HepG2 (cell line): ENCODE results near the gene TIMP3. TPM values are rescaled to one million over a fixed set of nuclear protein-coding genes. Genes with fewer than 3 reads are reported as not detected.

ENCODE experiments used
- MXD1 ChIP-seq: sonication (generic); formaldehyde crosslinking; IDR thresholded peaks from 2 replicates; pipeline ENCODE4 v1.4.0; 2020; ENCODE audit warnings: mild to moderate bottlenecking, missing genetic modification reagents
- SMARCE1 ChIP-seq: fragments of 450-650 bp; IDR thresholded peaks from 2 replicates; pipeline ENCODE4 v1.6.1; 2017; ENCODE audit warnings: borderline replicate concordance
- ZBTB40 ChIP-seq, 2 experiments: fragments of 450-650 bp in 1 of 2; sonication (generic) in 1 of 2; formaldehyde crosslinking in 1 of 2; IDR thresholded peaks; 2 replicates each; pipeline versions ENCODE4 v1.6.1 to v1.8.0; 2016 to 2022; ENCODE audit warnings: antibody characterized with exemption in 1 of 2, mild to moderate bottlenecking in 1 of 2, missing genetic modification reagents in 1 of 2
- ZNF121 ChIP-seq: sonication (generic); formaldehyde crosslinking; IDR thresholded peaks from 2 replicates; pipeline ENCODE4 v1.5.0; 2020; ENCODE audit warnings: mild to moderate bottlenecking, missing genetic modification reagents
- ZNF160 ChIP-seq: sonication (generic); formaldehyde crosslinking; IDR thresholded peaks from 2 replicates; pipeline ENCODE4 v1.8.0; 2022; ENCODE audit warnings: mild to moderate bottlenecking, inconsistent platforms, missing genetic modification reagents
- ZNF318 ChIP-seq: sonication (generic); formaldehyde crosslinking; IDR thresholded peaks from 2 replicates; pipeline ENCODE4 v1.4.0; 2020; ENCODE audit warnings: mild to moderate bottlenecking, missing genetic modification reagents
- polyA plus RNA-seq, 8 experiments: library from polyadenylated mRNA; depleted of rRNA in 3 of 8; stranded (reverse) in 7 of 8; unstranded in 1 of 8; fragments of >200 nt; fragmentation: Illumina TruSeq in 4 of 8; extraction: Trizol in 4 of 8; gene quantifications; 2 replicates each; pipeline versions ENCODE4 v1.2.1 to v1.2.3, GENCODE V29; 2011 to 2016; ENCODE audit warnings: low read depth in 4 of 8, missing spikeins in 1 of 8, mixed read lengths in 1 of 8; ENCODE audit not compliant: insufficient read depth in 1 of 8
- total RNA-seq, 5 experiments: library from RNA; depleted of rRNA; stranded (reverse); fragments of >200 nt; fragmentation: Illumina TruSeq; extraction: Trizol; gene quantifications; 2 replicates each; pipeline ENCODE4 v1.2.3, GENCODE V29; 2016; ENCODE audit warnings: low read depth in 1 of 5
- TF ChIP-seq, protein P1 (sequence below): sonication (generic); formaldehyde crosslinking; IDR thresholded peaks from 2 replicates; pipeline ENCODE4 v1.5.1; 2020; ENCODE audit warnings: missing genetic modification reagents, mild to moderate bottlenecking, borderline replicate concordance

TIMP3 gene
- total and polyA plus RNA-seq, 2 of the 13 experiments (the other 11 are each of a cell fraction or from before 2014, with no cell fraction given), result 57.3 to 86.6 TPM

- TF ChIP-seq ZNF318 (CRISPR knock-in tag) (no peak), SMARCE1 (no peak), ZNF160 (CRISPR knock-in tag) (no peak), MXD1 (no peak), ZNF121 (CRISPR knock-in tag) (no peak), ZBTB40 (IDR thresholded peaks at IDR 0.05) (no peak), ZBTB40 (CRISPR knock-in tag; IDR thresholded peaks at IDR 0.05) (no peak)
- TF ChIP-seq, protein P1, sequence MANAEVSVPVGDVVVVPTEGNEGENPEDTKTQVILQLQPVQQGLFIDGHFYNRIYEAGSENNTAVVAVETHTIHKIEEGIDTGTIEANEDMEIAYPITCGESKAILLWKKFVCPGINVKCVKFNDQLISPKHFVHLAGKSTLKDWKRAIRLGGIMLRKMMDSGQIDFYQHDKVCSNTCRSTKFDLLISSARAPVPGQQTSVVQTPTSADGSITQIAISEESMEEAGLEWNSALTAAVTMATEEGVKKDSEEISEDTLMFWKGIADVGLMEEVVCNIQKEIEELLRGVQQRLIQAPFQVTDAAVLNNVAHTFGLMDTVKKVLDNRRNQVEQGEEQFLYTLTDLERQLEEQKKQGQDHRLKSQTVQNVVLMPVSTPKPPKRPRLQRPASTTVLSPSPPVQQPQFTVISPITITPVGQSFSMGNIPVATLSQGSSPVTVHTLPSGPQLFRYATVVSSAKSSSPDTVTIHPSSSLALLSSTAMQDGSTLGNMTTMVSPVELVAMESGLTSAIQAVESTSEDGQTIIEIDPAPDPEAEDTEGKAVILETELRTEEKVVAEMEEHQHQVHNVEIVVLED (CRISPR knock-in tag), result no peak
These were observed 11.5 kb upstream of the TIMP3 start (continued) for GRCh38 chr22:32789797-32790620.
